Measurements from ENCODE around the gene BEST4.
"Not testable (repeated sequence)": the region's sequence is repeated elsewhere in the genome, so short reads cannot be mapped to it uniquely, and the experiment has no call there.

Gene BEST4

GRCh38 chr1:44819608-44820327, 31.8 kb upstream of the BEST4 start:
- DNase-seq (ENCODE audit: low read depth): peak; percentile 95

GRCh38 chr1:44819196-44819607, 31.2 kb upstream of the BEST4 start:
- DNase-seq (ENCODE audit: low read depth): no peak

- no peak for DNase-seq (ENCODE audit: low read depth)
Measured at GRCh38 chr1:44817771-44818495, 30.0 kb upstream of the BEST4 start.

DNA sequence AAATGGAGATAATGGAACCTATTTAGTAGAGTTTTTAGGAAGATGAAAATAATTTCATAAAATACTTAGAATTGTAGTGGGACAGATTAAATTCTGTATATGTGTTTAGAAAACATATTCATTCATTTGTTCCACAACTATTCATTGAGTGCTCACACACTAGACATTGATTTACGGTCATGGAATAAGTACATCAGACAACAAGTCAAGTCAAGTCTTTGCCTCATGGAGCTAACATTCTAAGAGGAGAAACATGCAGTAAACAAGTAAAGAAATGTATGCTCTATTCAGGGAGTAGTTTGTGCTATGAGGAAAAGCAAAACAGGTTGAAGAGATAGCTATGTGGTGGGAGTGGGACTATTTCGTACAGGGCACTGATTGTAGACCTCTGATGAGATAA, 29.3 kb upstream of the BEST4 start:
- DNase-seq (ENCODE audit: low read depth): no peak

GRCh38 chr1:44815926-44816325, 28.0 kb upstream of the BEST4 start:
- not testable (repeated sequence) for DNase-seq (ENCODE audit: low read depth)

DNA sequence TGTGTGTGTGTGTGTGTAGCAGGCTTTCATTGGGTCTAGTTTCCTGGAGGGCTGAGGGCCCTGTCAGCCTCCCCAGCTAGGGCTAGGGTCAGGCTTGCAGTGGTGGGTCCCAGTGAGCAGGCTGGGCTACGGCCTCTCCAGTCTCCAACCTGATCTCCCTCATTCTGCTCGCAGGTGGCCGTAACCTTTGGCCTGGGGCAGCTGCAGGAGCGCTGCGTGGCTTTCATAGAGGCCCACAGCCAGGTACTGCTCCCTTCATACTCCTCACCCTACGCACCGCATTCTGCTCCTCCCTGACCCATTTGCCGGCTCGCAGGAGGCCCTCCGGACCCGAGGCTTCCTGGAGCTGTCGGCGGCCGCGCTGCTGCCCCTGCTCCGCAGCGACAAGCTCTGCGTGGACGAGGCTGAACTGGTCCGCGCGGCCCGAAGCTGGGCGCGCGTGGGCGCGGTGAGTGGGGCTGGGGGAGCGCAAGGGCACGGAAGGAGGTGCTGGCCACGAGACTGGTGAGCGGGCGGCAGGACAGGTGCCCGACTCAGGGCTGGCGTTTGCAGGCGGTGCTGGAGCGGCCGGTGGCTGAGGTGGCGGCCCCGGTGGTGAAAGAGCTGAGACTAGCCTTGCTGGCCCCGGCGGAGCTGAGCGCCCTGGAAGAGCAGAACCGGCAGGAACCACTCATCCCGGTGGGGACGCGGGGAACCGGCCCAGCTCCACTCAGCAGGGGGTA, 25.0 kb upstream of the BEST4 start:
- peak; percentile 15 for DNase-seq (ENCODE audit: low read depth)

GRCh38 chr1:44811234-44811633, 23.3 kb upstream of the BEST4 start:
- no peak for DNase-seq (ENCODE audit: low read depth)

GRCh38 chr1:44810762-44811105, 22.8 kb upstream of the BEST4 start:
- DNase-seq (ENCODE audit: low read depth): not testable (repeated sequence)

- peak; percentile 58 for DNase-seq (ENCODE audit: low read depth)
Measured at GRCh38 chr1:44810101-44810761, 22.3 kb upstream of the BEST4 start.

GRCh38 chr1:44808938-44809917, 21.3 kb upstream of the BEST4 start:
- DNase-seq (ENCODE audit: low read depth): peak; percentile 83

DNA sequence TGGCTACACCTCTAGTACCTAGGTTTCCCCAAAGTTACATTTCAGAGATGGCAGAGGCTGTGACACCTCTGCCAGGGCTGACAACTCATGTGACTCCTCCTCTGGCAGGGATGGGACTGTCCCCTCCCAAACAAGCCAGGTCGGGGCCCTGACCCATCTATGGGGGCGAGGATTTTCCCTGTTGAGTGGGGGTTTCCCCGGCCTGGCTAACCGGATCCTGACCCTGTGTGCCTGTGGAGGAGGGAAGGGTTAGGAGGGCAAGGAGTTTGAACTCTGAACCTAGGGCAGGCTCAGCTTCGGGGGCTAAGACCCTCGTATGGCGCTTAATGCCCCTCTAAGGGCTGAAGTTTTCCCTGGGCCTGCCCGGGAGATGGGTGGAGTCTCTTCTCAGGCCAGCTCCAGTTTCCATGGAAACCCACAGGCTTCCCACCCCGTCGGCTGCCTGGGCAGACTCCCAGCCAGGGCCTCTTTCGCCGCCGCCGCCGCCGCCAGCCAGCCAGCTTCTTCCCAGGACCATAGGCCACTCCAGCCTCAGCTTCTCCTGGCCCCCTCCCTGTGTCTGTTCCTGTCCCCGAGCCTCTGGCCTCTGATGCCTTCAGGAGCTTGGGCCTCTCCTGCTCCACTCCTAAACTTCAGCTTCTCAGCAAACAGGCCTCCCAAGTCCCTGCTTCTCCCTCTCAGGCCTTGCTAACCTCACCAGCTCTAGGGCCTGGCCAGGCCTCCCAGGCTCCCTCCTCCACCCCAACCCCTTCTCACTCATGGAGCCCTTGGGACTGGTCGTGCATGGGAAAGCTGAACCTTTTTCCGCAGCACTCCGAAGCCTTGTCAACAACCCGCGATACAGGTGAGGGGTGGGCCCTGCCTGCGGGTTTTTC, 20.3 kb upstream of the BEST4 start, which contains the start of gene BTBD19:
Gene BTBD19 (plus strand): TSS at position 461 of the 875 bp plus-strand sequence. CDS start 298 bp downstream, at position 759.
- peak; percentile 96 for DNase-seq (ENCODE audit: low read depth)

GRCh38 chr1:44807364-44808062, 19.5 kb upstream of the BEST4 start:
- DNase-seq (ENCODE audit: low read depth): peak; percentile 100

DNA sequence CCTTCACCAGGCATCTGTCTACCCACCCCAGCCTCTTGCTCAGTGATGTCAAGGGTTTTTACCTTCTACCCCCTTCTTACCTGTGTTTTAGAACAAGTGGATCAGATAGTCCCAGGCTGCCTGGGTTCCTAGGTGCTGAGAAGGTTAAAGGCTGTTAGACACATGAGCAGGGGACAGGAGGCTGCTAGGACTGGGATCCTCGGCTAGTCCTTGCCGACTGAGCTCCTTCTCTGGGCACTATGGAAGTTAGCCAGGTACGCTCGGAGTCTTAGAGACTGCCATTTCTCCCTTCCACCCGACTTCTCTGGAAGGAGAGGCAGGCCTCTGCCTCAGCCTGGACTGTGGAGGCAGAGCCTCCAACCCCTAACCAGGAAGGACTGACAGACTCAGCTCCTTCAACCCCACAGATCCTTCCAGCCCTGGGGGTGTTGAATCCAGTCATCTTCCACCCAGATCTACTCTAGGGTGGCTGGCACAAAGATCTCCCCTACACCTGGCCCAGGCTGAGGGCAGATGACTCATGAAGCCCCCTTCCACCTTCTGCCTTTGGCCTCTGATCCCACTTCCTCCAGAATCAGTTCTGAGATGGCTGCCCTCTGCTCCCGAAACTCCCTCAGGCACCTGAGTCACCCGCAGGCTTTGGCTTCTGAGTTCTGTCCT, 18.9 kb upstream of the BEST4 start, which contains the start of gene DYNLT4:
Gene DYNLT4 (minus strand): TSS at position 648 of the 660 bp plus-strand sequence. CDS start 683 bp downstream, outside the sequence.
- no peak for DNase-seq (ENCODE audit: low read depth)

GRCh38 chr1:44806025-44806703, 18.2 kb upstream of the BEST4 start:
- no peak for DNase-seq (ENCODE audit: low read depth)

DNA sequence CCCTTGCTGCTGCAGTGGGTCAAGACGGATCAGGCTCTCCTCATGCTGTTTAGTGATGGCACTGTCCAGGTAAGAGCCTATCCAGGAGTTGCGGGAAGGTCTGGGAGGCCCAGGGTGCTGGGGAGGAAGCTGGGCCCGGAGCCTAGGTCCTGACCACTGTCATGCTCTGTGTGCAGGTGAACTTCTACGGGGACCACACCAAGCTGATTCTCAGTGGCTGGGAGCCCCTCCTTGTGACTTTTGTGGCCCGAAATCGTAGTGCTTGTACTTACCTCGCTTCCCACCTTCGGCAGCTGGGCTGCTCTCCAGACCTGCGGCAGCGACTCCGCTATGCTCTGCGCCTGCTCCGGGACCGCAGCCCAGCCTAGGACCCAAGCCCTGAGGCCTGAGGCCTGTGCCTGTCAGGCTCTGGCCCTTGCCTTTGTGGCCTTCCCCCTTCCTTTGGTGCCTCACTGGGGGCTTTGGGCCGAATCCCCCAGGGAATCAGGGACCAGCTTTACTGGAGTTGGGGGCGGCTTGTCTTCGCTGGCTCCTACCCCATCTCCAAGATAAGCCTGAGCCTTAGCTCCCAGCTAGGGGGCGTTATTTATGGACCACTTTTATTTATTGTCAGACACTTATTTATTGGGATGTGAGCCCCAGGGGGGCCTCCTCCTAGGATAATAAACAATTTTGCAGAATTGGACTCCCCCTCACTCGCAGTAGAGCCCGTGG, 17.5 kb upstream of the BEST4 start:
- DNase-seq (ENCODE audit: low read depth): no peak

DNA sequence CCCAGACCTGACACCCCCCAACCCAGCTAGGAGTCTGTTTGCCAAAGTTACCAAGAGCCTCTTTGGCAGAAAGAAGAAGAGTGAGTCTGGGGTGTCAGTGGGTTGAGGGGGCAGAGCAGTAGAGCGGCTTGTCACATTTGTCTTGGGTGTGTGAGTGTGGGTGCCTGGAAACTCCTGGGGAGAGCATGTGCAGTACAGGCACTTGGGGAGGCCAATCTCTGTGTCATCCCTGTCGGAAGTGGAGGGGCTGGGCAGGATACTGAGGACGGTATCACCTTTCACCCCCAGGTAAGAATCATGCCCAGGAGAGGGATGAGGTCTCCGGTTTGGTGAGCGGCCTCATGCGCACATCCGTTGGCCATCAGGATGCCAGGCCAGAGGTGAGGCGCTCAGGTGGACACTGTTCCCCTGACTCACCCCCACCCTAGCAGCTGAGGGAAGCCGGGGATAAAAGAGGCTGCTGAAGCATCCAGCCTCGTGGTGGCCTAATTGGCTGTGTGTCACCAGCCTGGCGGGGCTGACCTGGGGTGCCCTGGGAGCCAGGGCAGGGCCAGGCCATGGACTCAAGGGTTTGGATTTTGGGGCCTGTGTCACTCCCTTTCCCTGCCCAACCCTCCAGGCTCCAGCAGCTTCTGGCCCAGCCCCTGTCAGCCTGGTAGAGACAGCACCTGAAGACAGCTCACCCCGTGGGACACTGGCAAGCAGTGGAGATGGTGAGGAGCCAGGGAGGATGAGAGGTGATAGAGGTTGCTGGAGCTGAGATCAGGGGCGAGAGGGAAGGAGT, 15.5 kb upstream of the BEST4 start:
- no peak for DNase-seq (ENCODE audit: low read depth)

- no peak for DNase-seq (ENCODE audit: low read depth)
Measured at GRCh38 chr1:44803062-44803311, 15.0 kb upstream of the BEST4 start.
